ENCODE measurements around the gene NFYA.

NFYA gene

GRCh38 chr6:41061196-41061726 lies 11.5 kb upstream of the NFYA start:
- H3K36me3 ChIP-seq (ENCODE audit: insufficient read depth, low read length), result no peaks in the 10 kb centered on the region
- no peak overlapping the region for H3K9ac ChIP-seq (ENCODE audit: insufficient read length)
- DNase-seq (ENCODE audit: low read depth, low spot score), result no peak
- no peak for TF ChIP-seq FOXP2 (optimal IDR thresholded peaks at IDR 0.05; ENCODE audit: control extremely low read depth, extremely low read length, insufficient read depth)
- no peak for TF ChIP-seq EZH2 (IDR thresholded peaks at IDR 0.05)
- no peak for TF ChIP-seq POLR2AphosphoS5 (IDR thresholded peaks at IDR 0.05; ENCODE audit: borderline replicate concordance, low read depth, low read length)
- H3K4me3 ChIP-seq, result no peak overlapping the region
- no peak overlapping the region for H3K27ac ChIP-seq
- H3K9me3 ChIP-seq (ENCODE audit: low read depth, low read length), result no peaks in the 10 kb centered on the region

GRCh38 chr6:41062056-41062455 lies 10.7 kb upstream of the NFYA start:
- no peak for DNase-seq (ENCODE audit: low read depth, low spot score)
- Histone ChIP-seq H3K27ac (no peak overlapping the region), H3K4me3 (no peak overlapping the region), H3K36me3 (ENCODE audit: insufficient read depth, low read length) (no peaks in the 10 kb centered on the region), H3K9ac (ENCODE audit: insufficient read length) (no peak overlapping the region), H3K9me3 (ENCODE audit: low read depth, low read length) (no peaks in the 10 kb centered on the region)
- TF ChIP-seq EZH2 (IDR thresholded peaks at IDR 0.05), result no peak
- TF ChIP-seq POLR2AphosphoS5 (IDR thresholded peaks at IDR 0.05; ENCODE audit: borderline replicate concordance, low read depth, low read length), result no peak
- no peak for TF ChIP-seq FOXP2 (optimal IDR thresholded peaks at IDR 0.05; ENCODE audit: control extremely low read depth, extremely low read length, insufficient read depth)

DNA sequence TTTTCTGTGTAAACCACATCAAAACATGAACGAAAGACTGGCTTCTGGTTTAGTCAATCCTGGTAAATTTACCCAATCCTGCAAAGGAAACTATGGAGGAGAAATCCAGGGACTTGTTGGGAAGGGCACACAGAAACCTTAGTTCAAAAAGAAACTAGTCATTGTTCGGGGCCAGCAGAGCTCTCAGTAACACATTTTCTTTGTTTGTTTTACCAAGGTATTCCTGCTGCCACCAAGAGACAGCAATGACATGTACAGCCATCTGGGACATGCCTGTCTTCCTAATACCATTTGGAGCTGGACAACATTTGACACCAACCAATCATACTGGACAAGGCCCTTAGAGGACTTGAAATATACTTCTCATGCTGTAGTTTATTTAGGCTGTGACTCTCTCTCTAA lies 8.9 kb upstream of the NFYA start:
- DNase-seq (ENCODE audit: low read depth, low spot score), result no peak
- H3K9ac ChIP-seq (ENCODE audit: insufficient read length), result no peak overlapping the region
- H3K27ac ChIP-seq, result no peak overlapping the region
- no peak for TF ChIP-seq POLR2AphosphoS5 (IDR thresholded peaks at IDR 0.05; ENCODE audit: borderline replicate concordance, low read depth, low read length)
- TF ChIP-seq FOXP2 (optimal IDR thresholded peaks at IDR 0.05; ENCODE audit: control extremely low read depth, extremely low read length, insufficient read depth), result no peak
- TF ChIP-seq EZH2 (IDR thresholded peaks at IDR 0.05), result no peak
- no peaks in the 10 kb centered on the region for H3K36me3 ChIP-seq (ENCODE audit: insufficient read depth, low read length)
- no peak overlapping the region for H3K4me3 ChIP-seq
- no peaks in the 10 kb centered on the region for H3K9me3 ChIP-seq (ENCODE audit: low read depth, low read length)

DNA sequence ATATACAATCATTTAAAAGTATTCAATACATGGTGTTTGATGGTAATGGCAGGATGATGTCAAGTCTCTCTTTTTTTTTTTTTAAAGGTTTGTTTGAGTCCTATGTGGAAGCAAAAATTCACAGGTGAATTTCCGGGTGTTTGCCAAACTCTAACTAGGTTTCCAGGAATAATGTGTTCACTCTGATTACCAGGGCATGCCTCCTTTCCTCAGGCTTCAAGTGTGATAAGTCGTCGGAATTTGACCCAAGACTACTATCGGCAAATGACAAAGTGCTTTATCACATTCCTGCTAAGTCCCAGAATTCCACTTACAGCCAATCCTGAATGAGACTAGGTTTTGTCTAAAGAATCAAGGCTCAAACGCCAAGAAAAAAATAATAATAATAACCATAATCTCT lies 7.9 kb upstream of the NFYA start:
- Histone ChIP-seq H3K4me3 (no peak overlapping the region), H3K9ac (ENCODE audit: insufficient read length) (no peak overlapping the region), H3K9me3 (ENCODE audit: low read depth, low read length) (no peaks in the 10 kb centered on the region), H3K36me3 (ENCODE audit: insufficient read depth, low read length) (no peaks in the 10 kb centered on the region), H3K27ac (no peak overlapping the region)
- DNase-seq (ENCODE audit: low read depth, low spot score), result no peak
- TF ChIP-seq FOXP2 (optimal IDR thresholded peaks at IDR 0.05; ENCODE audit: control extremely low read depth, extremely low read length, insufficient read depth) (no peak), EZH2 (IDR thresholded peaks at IDR 0.05) (no peak), POLR2AphosphoS5 (IDR thresholded peaks at IDR 0.05; ENCODE audit: borderline replicate concordance, low read depth, low read length) (no peak)

DNA sequence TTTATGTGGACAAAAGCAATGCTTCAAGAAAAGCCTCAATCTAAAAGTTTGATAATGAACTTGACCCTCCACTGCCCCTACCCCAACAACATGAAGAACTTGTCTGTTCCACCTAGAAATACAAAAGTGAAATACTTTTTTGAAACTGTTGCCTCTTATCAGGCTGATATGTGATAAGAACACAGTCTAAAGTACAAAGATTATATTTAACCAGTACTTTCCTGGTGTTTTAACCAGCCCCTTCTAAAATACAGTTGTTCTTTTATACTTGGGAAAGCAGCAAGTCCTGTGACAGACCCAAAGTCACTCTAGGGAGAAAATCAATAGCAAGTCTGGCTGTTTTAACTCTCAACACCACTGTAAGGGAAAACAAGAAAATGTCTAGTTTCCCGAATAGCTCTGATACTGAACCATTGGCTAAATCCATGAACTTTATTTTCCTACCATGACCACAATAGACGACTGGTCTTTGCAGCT lies 7.2 kb upstream of the NFYA start:
- H3K36me3 ChIP-seq (ENCODE audit: insufficient read depth, low read length), result no peaks in the 10 kb centered on the region
- no peak overlapping the region for H3K4me3 ChIP-seq
- no peaks in the 10 kb centered on the region for H3K9me3 ChIP-seq (ENCODE audit: low read depth, low read length)
- H3K9ac ChIP-seq (ENCODE audit: insufficient read length), result no peak overlapping the region
- TF ChIP-seq FOXP2 (optimal IDR thresholded peaks at IDR 0.05; ENCODE audit: control extremely low read depth, extremely low read length, insufficient read depth), result no peak
- TF ChIP-seq POLR2AphosphoS5 (IDR thresholded peaks at IDR 0.05; ENCODE audit: borderline replicate concordance, low read depth, low read length), result no peak
- TF ChIP-seq EZH2 (IDR thresholded peaks at IDR 0.05), result no peak
- no peak for DNase-seq (ENCODE audit: low read depth, low spot score)
- no peak overlapping the region for H3K27ac ChIP-seq

- Histone ChIP-seq H3K36me3 (ENCODE audit: insufficient read depth, low read length) (no peaks in the 10 kb centered on the region), H3K4me3 (no peak overlapping the region), H3K9me3 (ENCODE audit: low read depth, low read length) (no peaks in the 10 kb centered on the region), H3K27ac (no peak overlapping the region), H3K9ac (ENCODE audit: insufficient read length) (no peak overlapping the region)
- peak; percentile 73 for DNase-seq (ENCODE audit: low read depth, low spot score)
- TF ChIP-seq POLR2AphosphoS5 (IDR thresholded peaks at IDR 0.05; ENCODE audit: borderline replicate concordance, low read depth, low read length), result no peak
- TF ChIP-seq FOXP2 (optimal IDR thresholded peaks at IDR 0.05; ENCODE audit: control extremely low read depth, extremely low read length, insufficient read depth), result no peak
- TF ChIP-seq EZH2 (IDR thresholded peaks at IDR 0.05), result no peak
Observed at GRCh38 chr6:41066867-41067304, 5.9 kb upstream of the NFYA start.

- H3K9me3 ChIP-seq (ENCODE audit: low read depth, low read length), result no peaks in the 10 kb centered on the region
- peak overlapping the region; percentile 95 for H3K4me3 ChIP-seq
- H3K9ac ChIP-seq (ENCODE audit: insufficient read length), result peak overlapping the region; percentile 88
- 0 out of 2 replicates have a peak, but pooled peaks have one; percentile 79 for TF ChIP-seq POLR2AphosphoS5 (IDR thresholded peaks at IDR 0.05; ENCODE audit: borderline replicate concordance, low read depth, low read length)
- no peak for TF ChIP-seq FOXP2 (optimal IDR thresholded peaks at IDR 0.05; ENCODE audit: control extremely low read depth, extremely low read length, insufficient read depth)
- no peak for TF ChIP-seq EZH2 (IDR thresholded peaks at IDR 0.05)
- DNase-seq (ENCODE audit: low read depth, low spot score), result no peak
- peak overlapping the region; percentile 93 for H3K27ac ChIP-seq
- H3K36me3 ChIP-seq (ENCODE audit: insufficient read depth, low read length), result no peaks in the 10 kb centered on the region
Observed at GRCh38 chr6:41071501-41071922, 1.3 kb upstream of the NFYA start.

DNA sequence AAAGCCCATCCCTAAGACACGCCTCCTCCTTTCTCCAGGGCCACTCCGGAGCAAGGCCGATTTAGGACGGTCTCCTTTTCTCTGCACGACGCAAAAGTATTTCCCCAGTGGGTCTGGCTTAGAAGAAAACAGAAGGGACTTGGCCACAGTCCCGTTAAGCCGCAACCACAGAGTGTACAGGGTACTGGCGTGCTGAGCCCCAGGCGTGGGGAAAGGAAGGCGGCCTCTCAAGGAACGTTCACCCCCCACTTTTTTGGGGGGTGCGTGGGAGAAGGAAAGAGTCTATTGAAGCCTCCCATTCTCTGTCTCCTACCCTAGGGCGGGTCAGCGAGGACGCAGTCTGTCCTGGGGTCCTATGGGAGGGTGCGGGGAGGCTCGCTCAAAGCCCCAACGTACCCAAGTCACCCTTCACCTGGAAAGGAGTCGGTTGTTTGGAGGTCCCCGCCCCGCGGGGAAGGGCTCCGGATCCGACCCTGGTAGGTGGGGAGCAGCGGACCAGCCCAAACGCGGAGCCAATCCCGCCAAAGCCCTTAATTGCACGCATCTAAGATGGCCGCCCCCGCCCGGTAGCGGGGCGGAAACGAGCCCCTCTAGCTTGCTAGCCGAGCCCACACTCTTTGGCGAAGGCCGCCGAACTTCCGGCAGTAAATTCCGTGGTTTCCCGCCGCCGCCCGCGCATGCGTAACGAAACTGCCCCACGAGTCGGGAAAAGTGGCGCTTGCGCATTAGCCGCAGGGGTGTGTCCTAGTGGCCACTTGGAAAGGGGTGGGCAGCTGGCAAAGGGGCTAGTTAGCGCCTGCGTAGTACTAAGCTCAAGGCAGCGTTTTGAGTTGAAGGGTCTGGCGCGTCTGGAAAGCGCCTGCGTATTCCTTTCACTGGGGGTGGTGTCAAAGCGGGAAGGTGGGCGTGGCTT lies 595 bp upstream of the NFYA start, which contains the start of gene OARD1:
OARD1 (minus strand) TSS at position 434 of the 913 bp plus-strand sequence. CDS start 722 bp downstream, outside the sequence.
- Histone ChIP-seq H3K9ac (ENCODE audit: insufficient read length) (peak within 1 kb of the TSS; percentile 96), H3K36me3 (ENCODE audit: insufficient read depth, low read length) (no peaks in the 10 kb centered on the region), H3K4me3 (peak within 1 kb of the TSS; percentile 95), H3K27ac (peak within 1 kb of the TSS; percentile 93), H3K9me3 (ENCODE audit: low read depth, low read length) (no peaks in the 10 kb centered on the region)
- TF ChIP-seq POLR2AphosphoS5 (IDR thresholded peaks at IDR 0.05; ENCODE audit: borderline replicate concordance, low read depth, low read length), result peak; percentile 75
- TF ChIP-seq FOXP2 (optimal IDR thresholded peaks at IDR 0.05; ENCODE audit: control extremely low read depth, extremely low read length, insufficient read depth), result no peak
- DNase-seq (ENCODE audit: low read depth, low spot score), result peak; percentile 99
